Thoracic aorta (tissue), 2 donors: ENCODE results near the gene SOAT2. TPM values are rescaled to one million over a fixed set of nuclear protein-coding genes. Genes with fewer than 3 reads are reported as not detected.
A peak's percentile ranks its signal among the peaks of the same experiment; 100 is the strongest.
"Not testable (repeated sequence)": the region's sequence is repeated elsewhere in the genome, so short reads cannot be mapped to it uniquely, and the experiment has no call there.

Source experiments
- ATAC-seq: fragments of 150-250 bp; one replicate; pipeline ENCODE4 v1.8.0; 2017; ENCODE audit warnings: low read depth; ENCODE audit not compliant: insufficient number of reproducible peaks, low FRiP score
- DNase-seq: peaks from one replicate; pipeline ENCODE4 v3.0.0-alpha.2; 2020; ENCODE audit warnings: low spot score
- H3K27ac ChIP-seq, 2 donors: fragments of 200-600 bp; sonication (generic); 1 replicate in 1 of 2; 2 replicates in 1 of 2; pipeline ENCODE4 v1.5.1; 2016; ENCODE audit warnings: mild to moderate bottlenecking in 2 of 2, moderate library complexity in 2 of 2
- H3K27me3 ChIP-seq: fragments of 200-600 bp; sonication (generic); replicated peaks from 2 replicates; pipeline ENCODE4 v1.6.0; 2016; ENCODE audit warnings: mild to moderate bottlenecking; ENCODE audit not compliant: insufficient read depth
- H3K36me3 ChIP-seq: fragments of 200-600 bp; sonication (generic); one replicate; pipeline ENCODE4 v1.5.1; 2016
- H3K4me1 ChIP-seq, 2 donors: fragments of 200-600 bp; sonication (generic); 1 replicate in 1 of 2; 2 replicates in 1 of 2; pipeline versions ENCODE4 v1.5.1 to v1.6.0; 2016; ENCODE audit warnings: low read depth in 2 of 2, mild to moderate bottlenecking in 1 of 2; ENCODE audit not compliant: control insufficient read depth in 1 of 2
- H3K4me3 ChIP-seq: fragments of 200-600 bp; sonication (generic); 2 replicates; pipeline ENCODE4 v1.5.1; 2016; ENCODE audit warnings: mild to moderate bottlenecking
- H3K9me3 ChIP-seq: fragments of 200-600 bp; sonication (generic); 2 replicates; pipeline ENCODE4 v1.5.1; 2016
- total RNA-seq, 2 donors: library from RNA; depleted of rRNA; stranded (reverse); fragments of >200 nt; gene quantifications; one replicate each; pipeline versions ENCODE4 v1.1.0 to v1.2.3, GENCODE V29; 2016
- TF ChIP-seq, protein P1 (sequence below): fragments of 200-600 bp; sonication (generic); IDR thresholded peaks from one replicate; pipeline ENCODE4 v1.5.1; 2019; ENCODE audit warnings: antibody characterized with exemption

The SOAT2 gene
- total RNA-seq, 2 donors from 2014 or later, result 0.81 to 0.99 TPM

DNA sequence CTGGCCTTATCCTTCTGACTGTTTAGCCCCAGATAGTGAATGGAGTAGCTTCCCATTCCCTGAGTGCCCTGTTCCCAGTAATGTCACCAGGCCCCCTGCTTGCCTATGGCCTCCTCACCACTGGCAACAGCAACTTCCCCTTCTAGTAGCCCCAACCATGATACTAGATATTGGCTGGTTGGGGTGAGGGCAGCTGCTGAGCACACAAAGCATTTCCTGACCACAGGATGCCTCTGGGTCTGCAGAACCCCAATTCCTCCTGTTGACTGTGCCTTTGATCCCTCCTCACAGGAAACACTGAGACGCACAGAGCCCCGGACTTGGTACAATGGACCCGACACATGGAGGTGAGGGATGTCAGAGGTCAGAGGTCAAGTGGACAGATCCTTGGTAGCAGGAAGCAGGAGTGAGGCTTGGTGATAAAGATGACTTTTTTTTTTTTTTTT lies 597 bp downstream of the SOAT2 start:
- peaks cover 15% of the 10 kb centered on the region for H3K36me3 ChIP-seq
- ATAC-seq (no peak), DNase-seq (no peak)
- TF ChIP-seq, protein P1, sequence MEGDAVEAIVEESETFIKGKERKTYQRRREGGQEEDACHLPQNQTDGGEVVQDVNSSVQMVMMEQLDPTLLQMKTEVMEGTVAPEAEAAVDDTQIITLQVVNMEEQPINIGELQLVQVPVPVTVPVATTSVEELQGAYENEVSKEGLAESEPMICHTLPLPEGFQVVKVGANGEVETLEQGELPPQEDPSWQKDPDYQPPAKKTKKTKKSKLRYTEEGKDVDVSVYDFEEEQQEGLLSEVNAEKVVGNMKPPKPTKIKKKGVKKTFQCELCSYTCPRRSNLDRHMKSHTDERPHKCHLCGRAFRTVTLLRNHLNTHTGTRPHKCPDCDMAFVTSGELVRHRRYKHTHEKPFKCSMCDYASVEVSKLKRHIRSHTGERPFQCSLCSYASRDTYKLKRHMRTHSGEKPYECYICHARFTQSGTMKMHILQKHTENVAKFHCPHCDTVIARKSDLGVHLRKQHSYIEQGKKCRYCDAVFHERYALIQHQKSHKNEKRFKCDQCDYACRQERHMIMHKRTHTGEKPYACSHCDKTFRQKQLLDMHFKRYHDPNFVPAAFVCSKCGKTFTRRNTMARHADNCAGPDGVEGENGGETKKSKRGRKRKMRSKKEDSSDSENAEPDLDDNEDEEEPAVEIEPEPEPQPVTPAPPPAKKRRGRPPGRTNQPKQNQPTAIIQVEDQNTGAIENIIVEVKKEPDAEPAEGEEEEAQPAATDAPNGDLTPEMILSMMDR, result no peak
- H3K27me3 ChIP-seq, result no peaks in the 10 kb centered on the region
- no peak overlapping the region for H3K27ac ChIP-seq
- no peaks in the 10 kb centered on the region for H3K9me3 ChIP-seq
- peaks cover 15 to 67% of the 10 kb centered on the region in 2 donors for H3K4me1 ChIP-seq
- H3K4me3 ChIP-seq, result no peak overlapping the region

DNA sequence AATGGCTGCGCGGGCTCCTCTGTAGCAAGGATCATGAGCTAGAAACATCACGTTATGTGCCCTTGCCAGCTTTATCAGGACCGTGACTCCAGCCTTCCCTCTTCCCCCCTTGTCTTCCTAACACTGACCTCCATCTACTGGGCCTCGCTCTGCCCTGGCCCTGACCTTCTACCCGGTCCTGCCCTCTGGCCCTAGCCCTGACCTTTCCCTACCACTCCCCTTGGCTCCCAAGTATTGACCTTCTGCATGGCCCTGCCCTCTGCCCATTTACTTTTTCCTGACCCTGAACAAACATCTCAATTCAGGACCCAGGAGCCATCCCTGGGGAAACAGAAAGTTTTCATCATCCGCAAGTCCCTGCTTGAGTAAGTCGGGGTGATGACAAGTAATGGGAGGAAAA lies 2.0 kb downstream of the SOAT2 start:
- no peaks in the 10 kb centered on the region for H3K9me3 ChIP-seq
- no peak for ATAC-seq
- peaks cover 10 to 58% of the 10 kb centered on the region in 2 donors for H3K4me1 ChIP-seq
- no peak for DNase-seq
- TF ChIP-seq, protein P1, result no peak
- peak overlapping the region in 1 of 2 donors; percentile 77 for H3K27ac ChIP-seq
- no peaks in the 10 kb centered on the region for H3K27me3 ChIP-seq
- peaks cover 14% of the 10 kb centered on the region for H3K36me3 ChIP-seq
- H3K4me3 ChIP-seq, result no peak overlapping the region

DNA sequence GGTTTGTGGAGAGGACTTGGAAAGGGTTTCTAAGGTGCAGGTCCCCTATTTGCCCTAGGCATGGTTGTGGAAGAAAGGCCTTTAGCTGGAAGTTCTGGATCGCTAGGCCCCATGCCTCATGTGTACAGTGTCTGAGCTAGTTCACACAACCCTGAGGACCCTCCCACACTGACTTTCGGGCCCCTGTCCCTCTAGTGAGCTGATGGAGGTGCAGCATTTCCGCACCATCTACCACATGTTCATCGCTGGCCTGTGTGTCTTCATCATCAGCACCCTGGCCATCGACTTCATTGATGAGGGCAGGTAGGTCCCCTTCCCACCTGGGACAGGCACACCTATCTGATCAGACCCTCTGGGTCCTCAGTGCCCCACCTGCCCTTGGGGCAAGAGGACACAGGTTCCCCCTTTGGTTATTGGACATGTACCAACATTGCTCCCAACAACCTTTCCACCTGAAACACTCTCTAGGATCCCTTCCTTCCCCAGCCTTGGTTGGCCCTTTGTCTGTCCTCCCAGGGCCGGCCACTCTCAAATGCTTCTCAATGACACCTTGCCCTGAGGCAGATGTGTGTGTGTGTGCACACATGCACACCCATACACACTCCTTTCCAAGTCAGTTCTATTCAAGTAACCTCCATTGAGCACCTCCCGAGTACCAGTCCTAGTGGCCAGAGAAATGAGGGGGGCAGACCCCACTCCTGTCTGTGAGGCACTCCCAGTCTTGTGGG lies 2.6 kb downstream of the SOAT2 start:
- Histone ChIP-seq H3K27ac (peak overlapping the region in 1 of 2 donors; percentile 77), H3K27me3 (no peaks in the 10 kb centered on the region), H3K36me3 (peaks cover 7% of the 10 kb centered on the region), H3K4me1 (peaks cover 10 to 51% of the 10 kb centered on the region in 2 donors), H3K9me3 (no peaks in the 10 kb centered on the region), H3K4me3 (no peak overlapping the region)
- TF ChIP-seq, protein P1, result no peak
- DNase-seq, result no peak
- ATAC-seq, result no peak

DNA sequence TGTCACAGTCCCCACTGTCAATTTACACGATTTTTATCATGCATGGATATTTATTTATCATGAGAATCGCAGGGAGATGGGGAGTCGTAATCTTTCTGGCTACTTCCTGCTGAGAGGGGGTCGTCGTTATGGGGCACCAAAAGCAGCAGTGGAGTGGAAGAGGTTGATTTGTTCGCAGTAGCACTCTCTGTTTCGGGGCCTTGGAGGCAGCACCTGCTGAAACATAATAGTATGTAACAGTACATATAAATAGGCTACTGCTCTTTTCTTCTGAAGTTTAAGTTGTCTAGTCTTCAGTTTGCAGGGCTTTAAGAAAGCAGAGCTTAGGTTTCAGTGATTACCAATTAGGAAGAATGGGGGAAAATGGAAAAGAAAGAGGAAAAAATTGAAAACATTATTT lies 3.8 kb downstream of the SOAT2 start:
- Histone ChIP-seq H3K9me3 (no peaks in the 10 kb centered on the region), H3K27me3 (no peaks in the 10 kb centered on the region), H3K27ac (peak overlapping the region; percentile 75 to 77), H3K4me3 (no peak overlapping the region), H3K36me3 (no peaks in the 10 kb centered on the region), H3K4me1 (peaks cover 10 to 43% of the 10 kb centered on the region in 2 donors)
- ATAC-seq (no peak), DNase-seq (no peak)
- TF ChIP-seq, protein P1, result no peak

DNA sequence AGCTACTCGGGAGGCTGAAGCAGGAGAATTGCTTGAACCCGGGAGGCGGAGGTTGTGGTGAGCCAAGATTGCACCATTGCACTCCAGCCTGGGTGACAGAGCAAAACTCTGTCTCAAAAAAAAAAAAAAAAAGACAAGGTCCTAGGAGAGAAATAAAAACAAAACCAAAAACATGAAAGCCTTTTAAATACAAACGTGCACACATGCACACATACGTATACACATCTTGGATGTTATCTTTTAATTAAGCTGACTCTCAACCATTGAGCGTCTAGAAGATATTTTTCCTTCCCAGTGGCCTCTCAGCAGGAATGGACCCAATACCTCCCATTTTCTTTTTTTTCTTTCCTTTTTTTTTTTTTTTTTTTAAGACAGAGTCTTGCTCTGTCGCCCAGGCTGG lies 9.1 kb downstream of the SOAT2 start:
- ATAC-seq, H3K9me3 ChIP-seq, H3K36me3 ChIP-seq, H3K27ac ChIP-seq, H3K4me3 ChIP-seq, H3K27me3 ChIP-seq, DNase-seq: not testable (repeated sequence)
- H3K4me1 ChIP-seq, result peaks cover 19 to 40% of the 10 kb centered on the region in 2 donors
